ENCODE results near the gene ARL2BP. TPM values are rescaled to one million over a fixed set of nuclear protein-coding genes. Genes with fewer than 3 reads are reported as not detected.
A peak's percentile ranks its signal among the peaks of the same experiment; 100 is the strongest.

ARL2BP gene
- polyA plus RNA-seq, 1 donor = 41.7 TPM

DNA sequence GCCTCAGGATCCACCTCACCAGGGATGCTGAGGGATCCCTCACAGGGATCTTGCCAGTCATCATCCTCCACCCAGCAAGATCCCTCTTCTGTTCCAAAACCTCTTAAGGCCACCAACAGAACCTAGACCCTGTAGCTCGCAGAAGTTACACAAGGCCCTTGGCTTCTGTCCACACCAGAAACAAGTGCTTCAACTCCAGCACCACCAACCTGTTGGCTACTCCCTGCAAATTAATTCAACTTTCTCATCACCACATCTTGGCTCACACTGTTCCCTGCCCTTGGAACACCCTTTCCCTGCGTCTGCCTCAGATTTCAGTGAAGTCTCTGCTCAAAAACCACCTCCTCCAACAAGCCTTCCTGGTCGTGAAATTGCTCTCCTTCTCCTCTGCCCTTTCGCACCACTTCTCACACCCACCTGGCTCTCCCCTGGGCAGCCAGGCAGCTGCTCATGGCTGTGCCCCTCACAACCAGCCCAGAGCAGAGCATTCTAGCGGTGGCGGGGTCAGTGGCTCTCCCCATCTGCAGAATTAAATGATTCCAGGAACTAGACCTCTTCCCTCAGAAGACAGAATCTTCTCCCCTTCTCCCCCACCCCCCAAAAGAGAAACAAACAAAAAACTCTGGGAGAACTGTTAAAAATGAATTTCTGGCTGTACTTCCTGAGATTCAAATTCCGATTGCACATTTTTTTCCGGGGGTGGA, 37.6 kb downstream of the ARL2BP start:
- no peak for DNase-seq (ENCODE audit: low read depth)

DNA sequence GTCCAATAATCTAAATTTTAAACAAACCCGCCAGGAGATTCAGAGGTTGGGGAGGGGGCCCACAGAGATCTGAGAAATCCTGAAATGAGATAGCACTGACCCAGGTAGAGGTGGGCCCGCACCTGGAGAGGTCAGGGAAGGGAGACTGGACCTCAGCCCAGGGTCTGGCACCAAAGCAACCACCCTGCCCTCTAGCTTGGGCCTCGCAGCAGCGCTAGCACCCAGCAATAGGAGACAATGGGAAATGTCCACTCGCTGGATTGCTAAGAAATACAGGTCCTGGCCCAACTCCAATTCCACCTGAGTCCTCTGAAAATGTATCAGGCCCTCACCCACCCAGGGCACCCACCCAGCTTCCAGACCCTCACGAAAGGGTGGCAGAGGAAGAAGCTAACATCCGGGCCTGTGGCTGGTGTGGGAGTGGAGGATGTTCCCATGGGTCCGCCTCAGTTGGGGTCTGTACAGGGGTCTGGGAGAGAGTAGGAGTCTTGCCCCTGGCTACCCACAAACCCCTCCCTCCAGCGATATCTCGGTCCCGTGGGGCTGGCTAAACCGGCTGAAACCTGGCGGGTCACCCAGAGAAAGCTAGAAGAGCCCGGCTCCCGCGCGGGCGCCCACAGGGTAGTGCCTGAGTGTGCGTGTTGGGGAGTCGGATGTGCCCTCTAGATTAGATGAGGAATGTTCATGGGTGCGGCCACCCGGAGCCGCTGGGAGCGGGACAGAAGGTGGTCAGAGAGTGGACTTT, 38.3 kb downstream of the ARL2BP start:
- no peak for DNase-seq (ENCODE audit: low read depth)

- DNase-seq (ENCODE audit: low read depth) = no peak
Observed at GRCh38 chr16:57283959-57284208, 38.8 kb downstream of the ARL2BP start.

DNA sequence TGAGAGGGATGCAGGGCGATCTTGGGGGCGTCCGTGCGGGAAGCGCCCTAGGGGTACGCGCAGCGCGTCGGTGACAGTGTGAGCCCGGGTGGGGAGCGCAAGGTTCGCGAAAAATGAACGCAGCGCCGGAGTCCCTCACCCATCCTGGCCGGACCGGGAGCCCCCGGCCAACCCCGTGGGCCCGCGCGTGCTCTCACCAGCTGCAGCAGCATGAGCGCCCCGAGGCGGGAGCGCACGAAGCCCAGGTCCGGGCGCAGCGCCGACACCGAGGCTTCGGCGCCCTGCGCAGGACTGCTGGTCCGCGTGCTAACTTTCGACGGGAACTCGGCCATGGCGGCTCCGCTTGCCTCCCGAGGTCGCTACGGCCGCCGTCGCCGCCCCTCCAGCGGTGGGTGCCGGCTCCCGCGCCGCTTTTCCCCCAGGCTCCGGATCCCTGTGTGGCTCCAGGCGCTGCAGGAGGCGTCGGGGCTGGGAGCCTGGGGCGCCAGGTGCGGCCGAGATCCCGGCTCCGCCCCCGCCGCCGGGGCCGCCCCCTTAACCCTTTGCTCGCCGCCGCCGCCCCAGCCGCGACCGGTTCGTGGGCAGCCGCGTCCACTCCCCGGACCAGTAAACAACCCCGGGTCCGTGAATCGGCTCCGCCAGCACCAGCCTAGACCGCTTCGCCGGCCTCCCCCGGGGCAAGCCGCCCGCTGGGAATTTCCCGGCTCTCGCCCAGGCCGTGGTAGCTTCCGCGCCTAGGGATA, 39.3 kb downstream of the ARL2BP start, which contains the start of gene PLLP:
Gene PLLP, minus strand, starts transcription at position 464 of the 743 bp plus-strand sequence. Its CDS starts 132 bp downstream, at position 332.
- DNase-seq (ENCODE audit: low read depth) = no peak

GRCh38 chr16:57284952-57285363, 39.9 kb downstream of the ARL2BP start:
- no peak for DNase-seq (ENCODE audit: low read depth)

- no peak for DNase-seq (ENCODE audit: low read depth)
Observed at GRCh38 chr16:57285379-57285778, 40.3 kb downstream of the ARL2BP start.

DNA sequence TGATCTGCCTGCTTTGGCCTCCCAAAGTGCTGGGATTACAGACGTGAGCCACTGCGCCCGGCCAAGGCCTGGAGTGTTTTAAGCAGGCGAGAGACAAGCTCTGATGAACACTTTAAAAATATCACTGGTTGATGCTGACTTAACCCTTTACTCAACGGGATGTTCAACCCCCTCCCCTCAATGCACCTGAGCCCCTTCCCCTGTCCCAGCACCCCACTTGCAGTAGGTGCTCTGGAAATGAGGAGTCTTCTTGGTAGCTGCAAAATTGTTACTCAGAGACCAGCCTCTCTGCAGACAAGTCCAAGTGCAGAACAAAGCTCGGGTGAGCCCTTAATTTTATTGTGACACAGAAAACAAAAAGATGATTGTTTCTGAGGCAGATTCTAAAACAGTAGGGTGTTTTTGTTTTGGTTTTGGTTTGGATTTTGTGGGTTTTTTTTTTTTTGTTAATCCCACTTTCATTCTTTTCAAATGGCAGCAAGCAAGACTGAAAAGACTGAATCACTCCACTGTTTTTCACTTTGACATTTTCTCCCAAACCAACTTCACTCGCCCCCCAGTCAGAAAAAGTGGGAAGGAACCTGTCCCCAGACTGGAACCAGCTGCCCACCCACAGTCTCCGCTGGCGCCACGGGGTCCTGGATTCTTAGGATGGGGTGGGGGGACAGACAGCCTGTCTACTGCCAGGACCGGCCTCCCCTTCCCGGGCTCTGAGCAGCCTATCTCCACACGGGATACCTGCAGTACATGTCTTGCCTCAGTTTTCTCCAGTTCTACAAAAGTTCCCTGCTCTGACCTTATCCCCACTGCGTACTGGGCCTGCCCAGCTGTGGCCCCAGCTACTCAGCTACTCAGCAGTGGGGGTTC, 44.6 kb downstream of the ARL2BP start:
- DNase-seq (ENCODE audit: low read depth) = no peak

GRCh38 chr16:57297856-57298255, 52.8 kb downstream of the ARL2BP start:
- no peak for DNase-seq (ENCODE audit: low read depth)

DNA sequence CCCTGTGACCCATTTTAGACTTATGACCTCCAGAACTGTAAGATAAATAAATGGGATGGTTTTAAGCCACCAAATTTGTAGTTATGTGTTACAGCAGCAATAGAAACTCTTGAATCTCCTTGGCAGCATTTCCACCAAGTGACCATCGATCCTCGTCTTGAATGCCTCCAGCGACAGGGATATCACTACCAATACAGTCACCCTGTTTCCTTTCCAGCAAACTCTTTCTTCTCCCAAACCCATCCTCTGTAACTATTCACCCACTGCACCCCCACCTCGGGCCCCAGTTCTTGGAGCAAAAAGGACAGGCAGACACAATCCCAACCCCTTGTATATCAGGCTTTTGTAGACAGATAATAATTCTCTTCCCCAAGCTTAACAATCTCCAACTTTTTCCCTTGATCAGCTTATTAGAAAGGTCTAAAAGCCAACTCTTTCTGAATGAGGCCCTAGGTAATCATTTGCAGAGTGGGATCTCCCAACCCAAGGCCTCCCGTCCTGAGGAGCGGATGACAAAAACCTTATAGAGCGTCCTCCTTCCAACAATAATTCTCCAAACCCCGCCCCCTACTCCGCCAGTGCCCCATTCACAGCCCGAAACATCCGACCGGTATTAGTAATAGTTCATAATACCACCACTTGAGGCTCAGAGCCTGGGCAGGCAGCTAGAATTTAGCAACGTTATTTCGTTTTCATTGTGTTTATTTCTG, 54.1 kb downstream of the ARL2BP start:
- DNase-seq (ENCODE audit: low read depth) = no peak

DNA sequence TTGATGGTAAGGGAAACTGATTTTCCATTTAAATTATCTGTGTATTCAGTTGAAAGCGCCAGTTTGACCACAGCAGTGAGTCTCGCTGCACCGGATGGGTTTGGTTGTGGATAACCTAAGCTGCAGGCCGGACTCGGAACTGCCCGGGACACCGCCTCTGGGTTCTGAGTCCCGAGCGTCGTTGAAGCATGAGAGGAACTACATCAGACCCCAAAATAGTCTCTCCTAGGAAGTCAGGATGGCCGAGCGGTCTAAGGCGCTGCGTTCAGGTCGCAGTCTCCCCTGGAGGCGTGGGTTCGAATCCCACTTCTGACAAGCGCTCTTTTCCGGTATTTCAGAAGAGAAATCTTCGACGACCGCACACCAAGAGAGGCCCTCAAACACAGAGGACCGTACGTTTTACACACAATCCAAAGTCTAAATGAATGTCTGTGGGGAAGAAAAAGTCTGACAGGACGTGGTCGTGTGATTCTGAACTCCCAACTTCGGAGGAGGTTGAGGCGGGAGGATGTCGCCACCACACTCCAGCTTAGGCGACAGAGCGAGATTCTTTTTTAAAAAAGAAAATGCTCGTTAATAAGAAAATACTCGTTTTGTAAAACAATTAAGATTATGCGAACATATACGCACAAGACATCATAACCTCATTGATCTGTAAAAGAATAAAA, 54.8 kb downstream of the ARL2BP start:
- DNase-seq (ENCODE audit: low read depth) = peak; percentile 93

- DNase-seq (ENCODE audit: low read depth) = peak; percentile 98
Observed at GRCh38 chr16:57300387-57301125, 55.5 kb downstream of the ARL2BP start.

- no peak for DNase-seq (ENCODE audit: low read depth)
Observed at GRCh38 chr16:57301126-57301817, 56.2 kb downstream of the ARL2BP start.

Other genes starting within 250 kb of the ARL2BP start
- 23.4 TPM for gene CPNE2, start 152.7 kb upstream of the ARL2BP start, polyA plus RNA-seq (ENCODE audit: insufficient read length)
- 56.1 TPM for gene PSME3IP1, start 59.2 kb upstream of the ARL2BP start, polyA plus RNA-seq (ENCODE audit: insufficient read length)
- 23.3 TPM for gene RSPRY1, start 58.9 kb upstream of the ARL2BP start, polyA plus RNA-seq (ENCODE audit: insufficient read length)
- gene PLLP, start 39.4 kb downstream of the ARL2BP start, polyA plus RNA-seq (ENCODE audit: insufficient read length) = 1.1 TPM
- 0.24 TPM for gene CCL22, start 113.5 kb downstream of the ARL2BP start, polyA plus RNA-seq (ENCODE audit: insufficient read length)
- gene CX3CL1, start 127.2 kb downstream of the ARL2BP start, polyA plus RNA-seq (ENCODE audit: insufficient read length) = 5.6 TPM
- not detected for gene CCL17, start 159.5 kb downstream of the ARL2BP start, polyA plus RNA-seq (ENCODE audit: insufficient read length)
- 65.4 TPM for gene CIAPIN1, start 202.1 kb downstream of the ARL2BP start, polyA plus RNA-seq (ENCODE audit: insufficient read length)
- 76.5 TPM for gene COQ9, start 202.2 kb downstream of the ARL2BP start, polyA plus RNA-seq (ENCODE audit: insufficient read length)
- 44.2 TPM for gene POLR2C, start 217.4 kb downstream of the ARL2BP start, polyA plus RNA-seq (ENCODE audit: insufficient read length)
- 8.4 TPM for gene DOK4, start 241.2 kb downstream of the ARL2BP start, polyA plus RNA-seq (ENCODE audit: insufficient read length)

Data from forelimb muscle (tissue), 1 donor.